IPS-NIHi7 (cell line): Measurements from ENCODE around the gene PTPN2.
A peak's percentile ranks its signal among the peaks of the same experiment; 100 is the strongest.
"Not testable (repeated sequence)": the region's sequence is repeated elsewhere in the genome, so short reads cannot be mapped to it uniquely, and the experiment has no call there.

Experiments used
- DNase-seq: peaks from one replicate; pipeline ENCODE4 v3.0.0; 2012; ENCODE audit warnings: mixed read lengths; ENCODE audit errors: extremely low spot score

The PTPN2 gene

GRCh38 chr18:12825230-12825629, 58.8 kb downstream of the PTPN2 start:
- DNase-seq = no peak

GRCh38 chr18:12823892-12824291, 60.1 kb downstream of the PTPN2 start:
- no peak for DNase-seq

GRCh38 chr18:12821408-12821807, 62.6 kb downstream of the PTPN2 start:
- peak; percentile 66 for DNase-seq

- DNase-seq = no peak
Measured at GRCh38 chr18:12820506-12820905, 63.5 kb downstream of the PTPN2 start.

GRCh38 chr18:12819841-12820240, 64.2 kb downstream of the PTPN2 start:
- no peak for DNase-seq

- no peak for DNase-seq
Measured at GRCh38 chr18:12819322-12819721, 64.7 kb downstream of the PTPN2 start.

- no peak for DNase-seq
Measured at GRCh38 chr18:12818243-12818642, 65.8 kb downstream of the PTPN2 start.

GRCh38 chr18:12816451-12816850, 67.6 kb downstream of the PTPN2 start:
- no peak for DNase-seq

- no peak for DNase-seq
Measured at GRCh38 chr18:12811191-12811950, 72.7 kb downstream of the PTPN2 start.

GRCh38 chr18:12803069-12803936, 80.7 kb downstream of the PTPN2 start:
- no peak for DNase-seq

- DNase-seq = no peak
Measured at GRCh38 chr18:12802538-12802937, 81.5 kb downstream of the PTPN2 start.

- no peak for DNase-seq
Measured at GRCh38 chr18:12796448-12796847, 87.6 kb downstream of the PTPN2 start.

GRCh38 chr18:12791610-12792009, 92.4 kb downstream of the PTPN2 start:
- no peak for DNase-seq

GRCh38 chr18:12786669-12787068, 97.4 kb downstream of the PTPN2 start:
- no peak for DNase-seq

GRCh38 chr18:12783524-12783923, 100.5 kb downstream of the PTPN2 start:
- DNase-seq = no peak

GRCh38 chr18:12782521-12782920, 101.5 kb downstream of the PTPN2 start:
- no peak for DNase-seq

- DNase-seq = no peak
Measured at GRCh38 chr18:12779456-12779855, 104.6 kb downstream of the PTPN2 start.

GRCh38 chr18:12779043-12779442, 105.0 kb downstream of the PTPN2 start:
- no peak for DNase-seq

GRCh38 chr18:12777500-12777944, 106.5 kb downstream of the PTPN2 start:
- DNase-seq = no peak

GRCh38 chr18:12776821-12777471, 107.1 kb downstream of the PTPN2 start:
- no peak for DNase-seq

- not testable (repeated sequence) for DNase-seq
Measured at GRCh38 chr18:12776415-12776814, 107.6 kb downstream of the PTPN2 start.

GRCh38 chr18:12774982-12775381, 109.1 kb downstream of the PTPN2 start:
- DNase-seq = no peak
